Lung (tissue), 12 donors: Measurements from ENCODE around the gene NDUFAF8. TPM values are rescaled to one million over a fixed set of nuclear protein-coding genes. Genes with fewer than 3 reads are reported as not detected.

ENCODE experiments used
- ATAC-seq: fragments of 200-7000 bp; cut with Tn5 transposase; one replicate; pipeline ENCODE4 v1.9.1; 2020; ENCODE audit warnings: moderate number of reproducible peaks; ENCODE audit not compliant: insufficient read depth, low FRiP score
- DNase-seq, 3 donors: peaks; one replicate each; pipeline ENCODE4 v3.0.0-alpha.2; 2013 to 2017
- H3K27ac ChIP-seq, 2 donors: one replicate each; pipeline ENCODE4 v1.5.1; 2013; ENCODE audit warnings: mild to moderate bottlenecking in 2 of 2, moderate library complexity in 2 of 2, control low read depth in 1 of 2, inconsistent platforms in 1 of 2, low read depth in 1 of 2, low read length in 1 of 2
- H3K27me3 ChIP-seq, 3 donors: one replicate each; pipeline ENCODE4 v1.5.1; 2013; ENCODE audit warnings: low read length in 2 of 3; ENCODE audit not compliant: control insufficient read depth in 3 of 3, insufficient read depth in 3 of 3
- H3K36me3 ChIP-seq, 4 donors: one replicate each; pipeline ENCODE4 v1.5.1; 2013; ENCODE audit warnings: low read length in 4 of 4, mild to moderate bottlenecking in 1 of 4, moderate library complexity in 1 of 4; ENCODE audit not compliant: control insufficient read depth in 4 of 4, insufficient read depth in 4 of 4
- H3K4me1 ChIP-seq, 5 donors: one replicate each; pipeline ENCODE4 v1.5.1; 2013; ENCODE audit warnings: low read length in 5 of 5, mild to moderate bottlenecking in 2 of 5, moderate library complexity in 1 of 5; ENCODE audit not compliant: control insufficient read depth in 5 of 5, insufficient read depth in 5 of 5
- H3K4me3 ChIP-seq: one replicate; pipeline ENCODE4 v1.5.1; 2013; ENCODE audit warnings: mild to moderate bottlenecking, control low read depth, moderate library complexity
- H3K9ac ChIP-seq, 2 donors: one replicate each; pipeline ENCODE4 v1.5.1; 2013; ENCODE audit warnings: low read length in 2 of 2, control low read depth in 1 of 2; ENCODE audit not compliant: insufficient read depth in 1 of 2
- H3K9me3 ChIP-seq, 4 donors: one replicate each; pipeline ENCODE4 v1.5.1; 2013; ENCODE audit warnings: low read length in 3 of 4, mild to moderate bottlenecking in 1 of 4, moderate library complexity in 1 of 4; ENCODE audit not compliant: control insufficient read depth in 4 of 4, insufficient read depth in 3 of 4
- WGBS, 2 donors: extraction: QIAGEN DNeasy Blood & Tissue Kit; methylation state at CpG; one replicate each; pipeline ENCODE4 v1.1.7; 2013; 5-methylcytosine and 5-hydroxymethylcytosine counted together
- polyA plus RNA-seq, 2 donors: library from polyadenylated mRNA; stranded (reverse); fragments of 200-250 nt; gene quantifications; one replicate each; pipeline ENCODE4 v1.2.1, GENCODE V29; 2013
- total RNA-seq, 2 donors: library from RNA; depleted of rRNA in 1 of 2; stranded (reverse); fragments of >200 nt in 1 of 2; gene quantifications; one replicate each; pipeline ENCODE4 v1.2.1, GENCODE V29; 2014 to 2021
- TF ChIP-seq, protein P1 (sequence below): IDR thresholded peaks from 2 replicates; pipeline ENCODE4 v1.5.1; 2012; ENCODE audit warnings: mild to moderate bottlenecking; ENCODE audit errors: control extremely low read depth, extremely low read depth
- donor health status: control.
- donor health status: control.
- donor health status: Bipolar disorder and iron deficiency.
- donor health status: healthy.
- donor health status: DM: yes; HTN: yes; CAD: no.

Gene NDUFAF8
- total and polyA plus RNA-seq, 4 donors: 12.7 to 51.1 (median 29.9) TPM

DNA sequence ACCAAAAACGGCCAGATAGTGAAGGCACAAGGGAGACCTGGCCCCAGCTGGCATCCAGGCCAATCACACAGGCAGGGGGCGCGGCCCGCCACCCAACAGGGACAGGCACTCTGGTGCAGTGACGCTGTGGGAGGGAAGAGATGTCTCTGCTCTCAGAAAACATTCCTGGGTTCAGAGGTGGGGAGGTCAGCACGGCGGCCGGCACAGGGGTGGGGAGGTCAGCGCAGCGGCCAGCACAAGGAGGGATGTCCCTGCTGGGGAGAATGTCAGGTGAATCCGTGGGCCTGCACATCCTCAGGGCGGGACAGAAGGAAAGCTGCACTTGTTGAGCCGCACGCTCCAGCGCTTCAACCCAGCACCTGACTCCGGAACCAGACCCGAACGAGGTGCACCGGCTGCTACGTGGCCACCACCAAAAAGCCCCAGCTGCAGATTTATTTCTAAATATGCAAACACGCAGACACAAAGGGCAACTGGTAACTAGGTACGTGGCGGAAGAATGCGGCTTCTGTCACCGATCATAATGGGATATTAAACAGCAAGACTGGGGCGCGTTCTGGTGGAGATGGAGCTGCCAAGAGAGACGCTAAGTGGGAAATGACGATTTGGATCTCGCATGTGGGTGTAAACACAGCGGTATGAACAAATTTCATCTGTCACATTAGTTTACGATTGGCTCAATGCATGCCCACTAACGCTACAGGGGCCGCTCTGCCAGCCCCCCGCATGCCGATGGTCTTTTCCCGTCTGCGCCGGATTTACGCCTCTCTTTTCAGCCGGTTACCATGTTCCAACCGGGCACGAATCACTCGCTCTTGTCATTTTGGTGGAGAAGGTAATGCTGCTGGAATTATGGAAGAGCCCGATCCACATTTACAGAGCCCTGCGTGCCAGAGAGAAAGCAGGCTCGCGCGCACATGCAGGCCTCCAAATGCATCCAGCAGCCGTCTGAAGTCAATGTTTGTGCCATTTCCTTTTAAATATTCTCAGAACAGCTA lies 40.5 kb downstream of the NDUFAF8 start:
- 96 to 97% methylated on average over 50 of the region's 50 CpGs for WGBS, 2 donors
- Histone ChIP-seq H3K9me3 (no peaks in the 10 kb centered on the region), H3K9ac (no peak overlapping the region), H3K27ac (no peak overlapping the region), H3K27me3 (no peaks in the 10 kb centered on the region), H3K4me3 (no peak overlapping the region), H3K36me3 (peaks cover 2 to 59% (median 8%) of the 10 kb centered on the region in 4 donors), H3K4me1 (peaks cover 0 to 14% (median 6%) of the 10 kb centered on the region in 5 donors)
- no peak for ATAC-seq
- no peak for DNase-seq
- TF ChIP-seq, protein P1, sequence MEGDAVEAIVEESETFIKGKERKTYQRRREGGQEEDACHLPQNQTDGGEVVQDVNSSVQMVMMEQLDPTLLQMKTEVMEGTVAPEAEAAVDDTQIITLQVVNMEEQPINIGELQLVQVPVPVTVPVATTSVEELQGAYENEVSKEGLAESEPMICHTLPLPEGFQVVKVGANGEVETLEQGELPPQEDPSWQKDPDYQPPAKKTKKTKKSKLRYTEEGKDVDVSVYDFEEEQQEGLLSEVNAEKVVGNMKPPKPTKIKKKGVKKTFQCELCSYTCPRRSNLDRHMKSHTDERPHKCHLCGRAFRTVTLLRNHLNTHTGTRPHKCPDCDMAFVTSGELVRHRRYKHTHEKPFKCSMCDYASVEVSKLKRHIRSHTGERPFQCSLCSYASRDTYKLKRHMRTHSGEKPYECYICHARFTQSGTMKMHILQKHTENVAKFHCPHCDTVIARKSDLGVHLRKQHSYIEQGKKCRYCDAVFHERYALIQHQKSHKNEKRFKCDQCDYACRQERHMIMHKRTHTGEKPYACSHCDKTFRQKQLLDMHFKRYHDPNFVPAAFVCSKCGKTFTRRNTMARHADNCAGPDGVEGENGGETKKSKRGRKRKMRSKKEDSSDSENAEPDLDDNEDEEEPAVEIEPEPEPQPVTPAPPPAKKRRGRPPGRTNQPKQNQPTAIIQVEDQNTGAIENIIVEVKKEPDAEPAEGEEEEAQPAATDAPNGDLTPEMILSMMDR: no peak

DNA sequence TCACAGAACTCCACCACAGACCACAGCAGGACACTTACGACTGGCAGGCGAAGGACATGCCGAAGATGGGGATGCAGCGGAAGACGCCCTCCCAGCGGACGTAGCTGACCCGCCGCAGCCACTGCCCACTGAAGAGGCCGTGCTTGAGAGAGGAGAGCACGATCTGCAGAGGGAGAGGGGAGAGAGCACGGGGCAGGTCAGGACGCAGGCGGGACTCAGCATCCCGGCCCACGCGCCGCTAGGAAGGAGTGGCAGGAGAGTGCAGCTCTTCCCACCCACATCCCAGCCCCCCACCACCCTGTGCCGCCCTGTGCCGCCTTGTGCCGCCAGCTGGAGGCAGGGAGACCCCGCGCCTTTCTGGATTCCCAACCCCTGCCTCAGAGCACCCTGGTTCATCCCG lies 41.5 kb downstream of the NDUFAF8 start:
- Histone ChIP-seq H3K4me1 (peaks cover 0 to 16% (median 6%) of the 10 kb centered on the region in 5 donors), H3K9ac (no peak overlapping the region), H3K36me3 (peaks cover 0 to 54% (median 5%) of the 10 kb centered on the region in 4 donors), H3K9me3 (no peaks in the 10 kb centered on the region), H3K27ac (no peak overlapping the region), H3K27me3 (no peaks in the 10 kb centered on the region), H3K4me3 (no peak overlapping the region)
- DNase-seq: no peak
- ATAC-seq: no peak
- TF ChIP-seq, protein P1: no peak
- 97 to 98% methylated on average over 20 to 24 of the region's 24 CpGs for WGBS, 2 donors

DNA sequence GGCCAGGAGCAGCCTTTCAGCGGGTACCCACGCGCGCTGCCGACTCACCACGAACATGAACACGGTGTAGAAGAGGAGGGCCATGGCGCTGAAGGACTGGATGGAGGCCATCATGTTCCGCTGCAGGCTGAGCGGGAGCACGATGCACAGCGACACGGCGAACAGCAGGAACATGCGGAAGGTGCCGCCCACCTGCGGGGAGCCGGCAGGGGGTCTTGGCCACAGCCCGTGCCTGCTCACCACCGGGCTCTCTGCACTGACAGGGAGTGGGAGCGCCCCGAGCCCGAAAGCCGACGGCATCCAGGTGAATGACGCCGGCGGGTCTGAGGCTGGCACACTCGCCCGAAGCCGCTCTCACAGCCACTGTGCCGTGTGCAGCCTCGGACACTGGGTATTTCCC lies 43.0 kb downstream of the NDUFAF8 start:
- no peak overlapping the region for H3K27ac ChIP-seq
- H3K36me3 ChIP-seq: peaks cover 0 to 47% (median 7%) of the 10 kb centered on the region in 4 donors
- H3K4me1 ChIP-seq: peaks cover 0 to 18% (median 3%) of the 10 kb centered on the region in 5 donors
- DNase-seq (no peak), ATAC-seq (no peak)
- H3K27me3 ChIP-seq: no peaks in the 10 kb centered on the region
- no peaks in the 10 kb centered on the region for H3K9me3 ChIP-seq
- no peak overlapping the region for H3K9ac ChIP-seq
- H3K4me3 ChIP-seq: no peak overlapping the region
- WGBS, 2 donors: 95 to 96% methylated on average over 33 of the region's 33 CpGs
- TF ChIP-seq, protein P1: no peak
